H1 (cell line): ENCODE results near the gene OLR1. TPM values are rescaled to one million over a fixed set of nuclear protein-coding genes. Genes with fewer than 3 reads are reported as not detected.

Source experiments
- CHD1 ChIP-seq: IDR thresholded peaks from 2 replicates; pipeline ENCODE4 v1.6.1; 2012; ENCODE audit warnings: low read depth, low read length, improper control_type of control experiment
- CHD7 ChIP-seq: fragments of 300-600 bp; sonication (generic); IDR thresholded peaks from 2 replicates; pipeline ENCODE4 v1.7.1; 2012; ENCODE audit warnings: low read length, moderate library complexity, mild to moderate bottlenecking, inconsistent platforms; ENCODE audit not compliant: insufficient replicate concordance
- CTCF ChIP-seq, 3 experiments: IDR thresholded peaks; 1 replicate in 2 of 3; 2 replicates in 1 of 3; pipeline versions ENCODE4 v1.5.1 to v1.6.1; 2011; ENCODE audit warnings: low read length in 3 of 3, mild to moderate bottlenecking in 3 of 3, inconsistent platforms in 2 of 3, low read depth in 1 of 3, moderate library complexity in 1 of 3; ENCODE audit not compliant: insufficient read depth in 1 of 3; ENCODE audit errors: control extremely low read depth in 1 of 3
- E2F6 ChIP-seq: IDR thresholded peaks from 2 replicates; pipeline ENCODE4 v1.6.1; 2012; ENCODE audit warnings: inconsistent platforms
- EP300 ChIP-seq, 2 experiments: IDR thresholded peaks; 1 replicate in 1 of 2; 2 replicates in 1 of 2; pipeline ENCODE4 v1.6.1; 2011 to 2012; ENCODE audit warnings: low read depth in 2 of 2, low read length in 2 of 2, mild to moderate bottlenecking in 2 of 2, borderline replicate concordance in 1 of 2, inconsistent platforms in 1 of 2, moderate library complexity in 1 of 2
- HDAC6 ChIP-seq: IDR thresholded peaks from one replicate; pipeline ENCODE4 v1.7.1; 2012; ENCODE audit warnings: low read depth, mild to moderate bottlenecking, inconsistent platforms, low read length, moderate library complexity
- JUN ChIP-seq: IDR thresholded peaks from 2 replicates; pipeline ENCODE4 v1.6.1; 2011; ENCODE audit warnings: low read depth, mild to moderate bottlenecking, improper control_type of control experiment, low read length
- ZNF274 ChIP-seq: IDR thresholded peaks from 2 replicates; pipeline ENCODE4 v1.7.0; 2012; ENCODE audit warnings: low read length, borderline replicate concordance; ENCODE audit errors: extremely low read depth
- polyA plus RNA-seq, 7 experiments: library from polyadenylated mRNA; depleted of rRNA in 3 of 7; stranded (reverse) in 5 of 7; unstranded in 2 of 7; fragments of >200 nt in 5 of 7; fragments of 200-250 nt in 2 of 7; gene quantifications; 1 replicate in 5 of 7; 2 replicates in 1 of 7; 4 replicates in 1 of 7; pipeline versions ENCODE4 v1.2.1 to v1.2.3, GENCODE V29; 2011 to 2013; ENCODE audit warnings: missing spikeins in 2 of 7, mixed read lengths in 2 of 7
- total RNA-seq: library from RNA; stranded (reverse); fragmentation: NEBNext Ultra II Directional; extraction: Animal tissue kit (Norgen Biotek cat#: 25700); gene quantifications from 2 replicates; pipeline ENCODE4 v1.2.1, GENCODE V29; 2021

Gene OLR1
- total and polyA plus RNA-seq, 2 of the 8 experiments (the other 6 are each of a cell fraction or from before 2014, with no cell fraction given): not detected

- no peak for TF ChIP-seq CHD7
- no peak for TF ChIP-seq EP300 (IDR thresholded peaks at IDR 0.05; ENCODE audit: borderline replicate concordance in 1 of 2, low read depth in 2 of 2, low read length in 2 of 2)
- TF ChIP-seq CHD1: no peak
- no peak for TF ChIP-seq JUN
- no peak for TF ChIP-seq ZNF274
- TF ChIP-seq E2F6: no peak
- no peak for TF ChIP-seq HDAC6
- no peak for TF ChIP-seq CTCF (IDR thresholded peaks at IDR 0.05; ENCODE audit: control extremely low read depth in 1 of 3, insufficient read depth in 1 of 3, low read depth in 1 of 3, low read length in 3 of 3)
Observed at GRCh38 chr12:10207136-10207535, 35.2 kb upstream of the OLR1 start (continued).
